ENCODE data around the gene ADCYAP1. TPM values are rescaled to one million over a fixed set of nuclear protein-coding genes. Genes with fewer than 3 reads are reported as not detected.

The ADCYAP1 gene
- total RNA-seq, 1 experiment from 2014 or later: not detected

DNA sequence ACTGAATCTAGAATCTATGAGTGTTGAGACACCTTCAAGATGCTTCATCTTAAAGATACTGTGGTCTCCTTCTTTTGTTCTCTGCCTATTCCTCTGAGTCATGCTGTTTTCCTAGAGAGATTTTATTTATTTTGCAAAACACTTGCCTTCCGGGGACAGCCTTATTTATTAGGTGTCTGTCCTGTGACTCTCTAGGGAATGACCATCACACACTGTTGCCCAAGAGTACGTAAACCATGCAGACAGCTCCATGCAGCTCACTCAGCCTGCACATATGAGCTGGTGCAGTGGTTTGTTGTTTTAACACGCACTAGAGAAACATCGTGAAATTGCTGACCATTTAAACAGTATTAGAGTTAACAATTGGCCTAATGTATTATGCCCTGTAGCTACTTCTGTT lies 12.4 kb upstream of the ADCYAP1 start:
- H3K27me3 ChIP-seq (ENCODE audit: control insufficient read depth, insufficient read depth, low read length): peaks cover 4% of the 10 kb centered on the region
- no peaks in the 10 kb centered on the region for H3K9me3 ChIP-seq (ENCODE audit: control insufficient read depth, insufficient read depth, low read depth, low read length)
- in situ Hi-C loops (cut with HindIII; ENCODE audit: low pct_unique_long_range_greater_than_20kb, low sequenced_read_pairs) (no loop called here), intact Hi-C loops (cut with micrococcal nuclease; ENCODE audit: unreplicated experiment) (no loop called here)
- no peak overlapping the region for H3K27ac ChIP-seq (ENCODE audit: low read length)
- no TSS peak for BruUV-seq (replicated peaks)
- no peaks in the 10 kb centered on the region for H3K4me1 ChIP-seq (ENCODE audit: control insufficient read depth, insufficient read depth, low read length)
- TF ChIP-seq REST (IDR thresholded peaks at IDR 0.05; ENCODE audit: insufficient read depth in 1 of 2, low read depth in 2 of 2, low read length in 1 of 2) (no peak), SIN3A (IDR thresholded peaks at IDR 0.05; ENCODE audit: borderline replicate concordance, insufficient read depth, low read depth, low read length) (no peak)
- TF ChIP-seq, protein P1, sequence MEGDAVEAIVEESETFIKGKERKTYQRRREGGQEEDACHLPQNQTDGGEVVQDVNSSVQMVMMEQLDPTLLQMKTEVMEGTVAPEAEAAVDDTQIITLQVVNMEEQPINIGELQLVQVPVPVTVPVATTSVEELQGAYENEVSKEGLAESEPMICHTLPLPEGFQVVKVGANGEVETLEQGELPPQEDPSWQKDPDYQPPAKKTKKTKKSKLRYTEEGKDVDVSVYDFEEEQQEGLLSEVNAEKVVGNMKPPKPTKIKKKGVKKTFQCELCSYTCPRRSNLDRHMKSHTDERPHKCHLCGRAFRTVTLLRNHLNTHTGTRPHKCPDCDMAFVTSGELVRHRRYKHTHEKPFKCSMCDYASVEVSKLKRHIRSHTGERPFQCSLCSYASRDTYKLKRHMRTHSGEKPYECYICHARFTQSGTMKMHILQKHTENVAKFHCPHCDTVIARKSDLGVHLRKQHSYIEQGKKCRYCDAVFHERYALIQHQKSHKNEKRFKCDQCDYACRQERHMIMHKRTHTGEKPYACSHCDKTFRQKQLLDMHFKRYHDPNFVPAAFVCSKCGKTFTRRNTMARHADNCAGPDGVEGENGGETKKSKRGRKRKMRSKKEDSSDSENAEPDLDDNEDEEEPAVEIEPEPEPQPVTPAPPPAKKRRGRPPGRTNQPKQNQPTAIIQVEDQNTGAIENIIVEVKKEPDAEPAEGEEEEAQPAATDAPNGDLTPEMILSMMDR (IDR thresholded peaks at IDR 0.05): no peak
- ATAC-seq: no peak
- ChIA-PET CTCF (no interaction called here), POLR2A (no interaction called here)
- DNase-seq (ENCODE audit: low read depth, low spot score): no peak
- no peak overlapping the region for H3K4me3 ChIP-seq (ENCODE audit: low read depth in 2 of 2, low read length in 2 of 2)
- no peaks in the 10 kb centered on the region for H3K36me3 ChIP-seq (ENCODE audit: control insufficient read depth, insufficient read depth, low read length)

GRCh38 chr18:896315-896714 lies 8.4 kb upstream of the ADCYAP1 start:
- DNase-seq (ENCODE audit: low read depth, low spot score) (no peak), ATAC-seq (no peak)
- Histone ChIP-seq H3K4me1 (ENCODE audit: control insufficient read depth, insufficient read depth, low read length) (no peaks in the 10 kb centered on the region), H3K9me3 (ENCODE audit: control insufficient read depth, insufficient read depth, low read depth, low read length) (no peaks in the 10 kb centered on the region), H3K36me3 (ENCODE audit: control insufficient read depth, insufficient read depth, low read length) (no peaks in the 10 kb centered on the region), H3K4me3 (ENCODE audit: low read depth in 2 of 2, low read length in 2 of 2) (no peak overlapping the region), H3K27ac (ENCODE audit: low read length) (no peak overlapping the region), H3K27me3 (ENCODE audit: control insufficient read depth, insufficient read depth, low read length) (peaks cover 4% of the 10 kb centered on the region)
- POLR2A ChIA-PET: no interaction called here
- in situ Hi-C loops (cut with HindIII; ENCODE audit: low pct_unique_long_range_greater_than_20kb, low sequenced_read_pairs): no loop called here
- CTCF ChIA-PET: no interaction called here
- intact Hi-C loops (cut with micrococcal nuclease; ENCODE audit: unreplicated experiment): no loop called here
- TF ChIP-seq SIN3A (IDR thresholded peaks at IDR 0.05; ENCODE audit: borderline replicate concordance, insufficient read depth, low read depth, low read length): no peak
- no TSS peak for BruUV-seq (replicated peaks)

GRCh38 chr18:901761-902160 lies 2.9 kb upstream of the ADCYAP1 start:
- ChIA-PET POLR2A (no interaction called here), CTCF (interaction anchor here (0.6 kb wide), 1 partner anchor 54 kb away, joined by 5 read pairs; no protein-coding TSS in a partner anchor)
- H3K36me3 ChIP-seq (ENCODE audit: control insufficient read depth, insufficient read depth, low read length): no peaks in the 10 kb centered on the region
- H3K27ac ChIP-seq (ENCODE audit: low read length): no peak overlapping the region
- intact Hi-C loops (cut with micrococcal nuclease; ENCODE audit: unreplicated experiment) (no loop called here), in situ Hi-C loops (cut with HindIII; ENCODE audit: low pct_unique_long_range_greater_than_20kb, low sequenced_read_pairs) (no loop called here)
- peaks cover 25% of the 10 kb centered on the region for H3K27me3 ChIP-seq (ENCODE audit: control insufficient read depth, insufficient read depth, low read length)
- H3K4me3 ChIP-seq (ENCODE audit: low read depth in 2 of 2, low read length in 2 of 2): no peak overlapping the region
- TF ChIP-seq REST (IDR thresholded peaks at IDR 0.05; ENCODE audit: insufficient read depth in 1 of 2, low read depth in 2 of 2, low read length in 1 of 2) (no peak), POLR2AphosphoS5 (IDR thresholded peaks at IDR 0.05; ENCODE audit: low read depth, low read length) (no peak), SIN3A (IDR thresholded peaks at IDR 0.05; ENCODE audit: borderline replicate concordance, insufficient read depth, low read depth, low read length) (no peak), TCF7L2 (IDR thresholded peaks at IDR 0.05; ENCODE audit: low read depth, low read length) (no peak)
- TF ChIP-seq, protein P1 (IDR thresholded peaks at IDR 0.05): no peak
- DNase-seq (ENCODE audit: low read depth, low spot score): no peak
- no peaks in the 10 kb centered on the region for H3K4me1 ChIP-seq (ENCODE audit: control insufficient read depth, insufficient read depth, low read length)
- ATAC-seq: no peak
- H3K9me3 ChIP-seq (ENCODE audit: control insufficient read depth, insufficient read depth, low read depth, low read length): no peaks in the 10 kb centered on the region
- no TSS peak for BruUV-seq (replicated peaks)
